Esophagus squamous epithelium (tissue), 4 donors: ENCODE data around the gene LILRA6.

ENCODE experiments used
- CTCF ChIP-seq, 6 experiments: fragments of 450-650 bp in 4 of 6; fragments of 200-600 bp in 2 of 6; sonication (generic) in 2 of 6; IDR thresholded peaks; one replicate each; pipeline ENCODE4 v1.5.1; 2016 to 2019; ENCODE audit warnings: antibody characterized with exemption in 6 of 6, mild to moderate bottlenecking in 4 of 6, moderate library complexity in 4 of 6
- POLR2A ChIP-seq, 4 donors: fragments of 450-650 bp; IDR thresholded peaks; one replicate each; pipeline ENCODE4 v1.6.1; 2017; ENCODE audit warnings: antibody characterized with exemption in 4 of 4, mild to moderate bottlenecking in 4 of 4, moderate library complexity in 3 of 4

- no peak for TF ChIP-seq CTCF (IDR thresholded peaks at IDR 0.05)
- TF ChIP-seq POLR2A (IDR thresholded peaks at IDR 0.05): no peak
Observed at GRCh38 chr19:54245936-54246335, 3.3 kb upstream of the LILRA6 start.
